Central memory CD8-positive, alpha-beta T cell (primary cell): ENCODE data around the gene ARHGAP1.

Experiments
- ATAC-seq: fragments of 150-1000 bp; cut with Tn5 transposase; replicated peaks from 2 replicates; pipeline ENCODE4 v1.10.0; 2022; ENCODE audit warnings: mild to moderate bottlenecking, moderate FRiP score, moderate number of reproducible peaks; ENCODE audit not compliant: poor library complexity, severe bottlenecking; ENCODE audit errors: extremely low read depth
- DNase-seq, 2 donors: peaks; one replicate each; pipeline ENCODE4 v3.0.0; 2021; ENCODE audit warnings: low spot score in 2 of 2
- H3K27ac Mint-ChIP-seq: one replicate; pipeline ENCODE4 v1.8.0; 2022; ENCODE audit warnings: low read depth, mild to moderate bottlenecking, moderate library complexity, mixed read lengths
- H3K27me3 Mint-ChIP-seq: one replicate; pipeline ENCODE4 v1.8.0; 2022; ENCODE audit warnings: mixed read lengths
- H3K36me3 Mint-ChIP-seq: one replicate; pipeline ENCODE4 v1.8.0; 2022; ENCODE audit warnings: mild to moderate bottlenecking, moderate library complexity, mixed read lengths; ENCODE audit not compliant: insufficient read depth
- H3K4me1 Mint-ChIP-seq: one replicate; pipeline ENCODE4 v1.8.0; 2022; ENCODE audit warnings: mixed read lengths
- H3K4me3 Mint-ChIP-seq: one replicate; pipeline ENCODE4 v1.8.0; 2022; ENCODE audit warnings: mild to moderate bottlenecking, moderate library complexity, mixed read lengths
- H3K9me3 Mint-ChIP-seq: one replicate; pipeline ENCODE4 v1.8.0; 2022; ENCODE audit warnings: mixed read lengths

The ARHGAP1 gene

DNA sequence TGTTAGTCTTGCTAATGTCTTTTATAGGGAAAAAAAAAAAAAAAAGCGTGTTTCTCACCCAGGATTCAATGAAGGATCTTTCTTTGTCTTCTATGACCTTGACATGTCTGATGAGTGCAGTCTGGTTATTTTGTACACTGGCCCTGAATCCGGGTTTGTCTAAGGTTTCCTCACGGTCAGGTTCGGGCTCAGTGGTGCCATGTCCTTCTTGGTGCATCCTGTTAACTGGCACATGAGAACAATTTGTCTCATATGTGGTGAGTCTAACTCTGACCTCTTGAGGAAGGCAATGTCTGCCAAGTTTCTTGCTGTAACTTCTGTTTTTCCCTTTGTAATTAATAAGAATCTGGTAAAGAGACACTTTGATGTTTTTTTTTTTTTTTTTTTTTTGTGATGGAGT lies 31.1 kb upstream of the ARHGAP1 start:
- H3K9me3 Mint-ChIP-seq, result no peaks in the 10 kb centered on the region
- H3K27me3 Mint-ChIP-seq, result no peaks in the 10 kb centered on the region
- H3K4me1 Mint-ChIP-seq, result no peaks in the 10 kb centered on the region
- DNase-seq (no peak), ATAC-seq (no peak)
- no peaks in the 10 kb centered on the region for H3K36me3 Mint-ChIP-seq
- no peak overlapping the region for H3K4me3 Mint-ChIP-seq
- H3K27ac Mint-ChIP-seq, result no peak overlapping the region

DNA sequence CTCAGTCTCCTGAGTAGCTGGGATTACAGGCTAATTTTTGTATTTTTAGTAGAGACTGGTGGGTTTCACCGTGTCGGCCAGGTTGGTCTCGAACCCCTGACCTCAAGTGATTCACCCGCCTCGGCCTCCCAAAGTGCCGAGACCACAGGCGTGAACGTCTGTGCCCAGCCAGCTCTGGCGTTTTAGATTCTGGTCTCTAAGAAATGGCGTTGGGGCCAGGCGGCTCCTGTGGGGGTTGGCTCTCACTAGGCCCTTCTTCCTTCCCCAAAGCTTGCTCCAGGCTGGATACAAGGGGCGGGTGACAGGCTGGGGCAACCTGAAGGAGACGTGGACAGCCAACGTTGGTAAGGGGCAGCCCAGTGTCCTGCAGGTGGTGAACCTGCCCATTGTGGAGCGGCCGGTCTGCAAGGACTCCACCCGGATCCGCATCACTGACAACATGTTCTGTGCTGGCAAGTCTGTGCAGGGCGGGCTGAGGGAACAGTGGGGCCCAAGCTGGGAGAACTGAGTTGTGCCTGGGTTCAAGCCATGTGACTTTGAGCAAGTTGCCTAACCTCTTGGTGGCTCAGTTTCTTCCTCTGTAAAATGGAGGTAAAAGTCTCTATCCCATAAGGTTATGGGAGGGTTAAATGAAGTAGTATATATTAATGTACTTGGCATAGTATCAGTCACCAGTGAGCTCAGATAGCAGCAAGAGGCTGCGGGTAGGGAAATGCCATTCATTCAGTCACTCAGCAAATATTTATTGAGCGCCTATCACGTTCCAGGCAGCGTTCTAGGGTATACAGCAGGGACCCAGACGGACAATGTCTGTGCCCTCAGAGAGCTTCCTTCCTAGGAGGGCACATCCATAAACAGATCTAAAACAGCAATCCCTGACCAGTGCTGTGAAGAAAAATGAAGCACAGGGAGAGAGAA lies 28.9 kb upstream of the ARHGAP1 start:
- H3K9me3 Mint-ChIP-seq, result no peaks in the 10 kb centered on the region
- no peak overlapping the region for H3K4me3 Mint-ChIP-seq
- DNase-seq (no peak), ATAC-seq (no peak)
- no peaks in the 10 kb centered on the region for H3K36me3 Mint-ChIP-seq
- no peaks in the 10 kb centered on the region for H3K27me3 Mint-ChIP-seq
- H3K4me1 Mint-ChIP-seq, result no peaks in the 10 kb centered on the region
- H3K27ac Mint-ChIP-seq, result no peak overlapping the region

DNA sequence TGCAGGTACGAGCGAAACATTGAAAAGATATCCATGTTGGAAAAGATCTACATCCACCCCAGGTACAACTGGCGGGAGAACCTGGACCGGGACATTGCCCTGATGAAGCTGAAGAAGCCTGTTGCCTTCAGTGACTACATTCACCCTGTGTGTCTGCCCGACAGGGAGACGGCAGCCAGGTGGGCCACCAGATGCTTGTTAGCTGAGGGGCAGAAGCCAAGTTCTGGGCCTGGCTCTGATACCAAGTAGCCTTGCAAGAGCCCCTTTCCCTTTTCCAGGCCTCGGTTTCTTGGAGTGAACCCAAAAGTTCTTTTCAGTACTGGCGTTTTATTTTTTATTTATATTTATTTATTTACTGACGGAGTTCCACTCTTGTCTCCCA lies 28.2 kb upstream of the ARHGAP1 start:
- H3K27ac Mint-ChIP-seq, result no peak overlapping the region
- no peak for DNase-seq
- no peaks in the 10 kb centered on the region for H3K9me3 Mint-ChIP-seq
- H3K4me1 Mint-ChIP-seq, result no peaks in the 10 kb centered on the region
- ATAC-seq, result no peak
- no peaks in the 10 kb centered on the region for H3K36me3 Mint-ChIP-seq
- no peak overlapping the region for H3K4me3 Mint-ChIP-seq
- H3K27me3 Mint-ChIP-seq, result no peaks in the 10 kb centered on the region

GRCh38 chr11:46727952-46728658 lies 27.7 kb upstream of the ARHGAP1 start:
- H3K27me3 Mint-ChIP-seq, result no peaks in the 10 kb centered on the region
- no peak for DNase-seq
- no peak for ATAC-seq

DNA sequence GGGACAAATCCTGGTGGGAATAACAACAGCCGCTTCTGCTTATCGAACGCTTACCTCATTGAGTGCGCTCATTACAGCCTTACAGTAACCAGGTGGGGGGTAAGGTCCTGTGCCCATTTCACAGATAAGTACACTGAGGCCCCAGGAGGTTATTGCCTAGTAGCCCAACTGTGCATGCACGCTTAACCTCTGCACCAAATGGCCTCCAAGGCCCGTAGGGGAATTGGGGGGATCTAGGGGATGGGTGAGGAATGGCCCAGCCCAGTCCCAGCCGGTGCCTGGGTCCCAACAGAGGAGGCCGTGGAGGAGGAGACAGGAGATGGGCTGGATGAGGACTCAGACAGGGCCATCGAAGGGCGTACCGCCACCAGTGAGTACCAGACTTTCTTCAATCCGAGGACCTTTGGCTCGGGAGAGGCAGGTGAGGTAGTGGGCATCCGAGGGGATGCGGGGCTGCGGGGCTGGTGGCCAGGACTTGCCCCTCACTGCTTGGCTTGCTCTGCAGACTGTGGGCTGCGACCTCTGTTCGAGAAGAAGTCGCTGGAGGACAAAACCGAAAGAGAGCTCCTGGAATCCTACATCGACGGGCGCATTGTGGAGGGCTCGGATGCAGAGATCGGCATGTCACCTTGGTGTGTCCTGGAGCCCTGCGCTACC lies 25.9 kb upstream of the ARHGAP1 start:
- Mint-ChIP-seq H3K4me1 (no peaks in the 10 kb centered on the region), H3K9me3 (no peaks in the 10 kb centered on the region), H3K27me3 (no peaks in the 10 kb centered on the region), H3K4me3 (no peak overlapping the region), H3K27ac (no peak overlapping the region), H3K36me3 (no peaks in the 10 kb centered on the region)
- ATAC-seq, result no peak
- DNase-seq, result no peak

More at GRCh38 chr11:46727952-46728658, 27.7 kb upstream of the ARHGAP1 start:
- H3K27ac Mint-ChIP-seq, result no peak overlapping the region
- H3K4me1 Mint-ChIP-seq, result no peaks in the 10 kb centered on the region
- H3K4me3 Mint-ChIP-seq, result no peak overlapping the region
- H3K36me3 Mint-ChIP-seq, result no peaks in the 10 kb centered on the region
- no peaks in the 10 kb centered on the region for H3K9me3 Mint-ChIP-seq

GRCh38 chr11:46725338-46726205 lies 25.2 kb upstream of the ARHGAP1 start:
- Mint-ChIP-seq H3K4me1 (no peaks in the 10 kb centered on the region), H3K36me3 (no peaks in the 10 kb centered on the region), H3K9me3 (no peaks in the 10 kb centered on the region), H3K4me3 (no peak overlapping the region), H3K27ac (no peak overlapping the region), H3K27me3 (no peaks in the 10 kb centered on the region)
- no peak for ATAC-seq
- DNase-seq, result no peak

DNA sequence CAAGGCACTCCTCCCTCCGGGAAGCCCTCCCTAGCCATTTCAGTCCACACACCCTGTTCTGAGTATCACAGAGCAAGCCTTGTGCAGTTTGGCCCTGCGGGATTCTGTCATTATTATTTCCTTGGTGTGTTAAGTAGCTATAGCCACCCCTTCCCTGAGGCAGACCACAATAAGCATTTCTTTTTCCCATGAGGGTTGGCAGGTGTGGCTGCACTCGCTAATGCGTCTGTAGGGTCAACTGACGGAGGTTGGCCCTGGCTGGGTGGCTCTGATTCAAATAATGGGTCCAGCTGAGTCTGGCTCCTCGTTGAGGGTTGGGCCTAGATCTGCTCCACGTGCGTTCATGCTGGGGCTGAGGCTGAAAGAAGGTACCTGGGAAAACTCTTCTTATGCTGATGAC lies 23.7 kb upstream of the ARHGAP1 start:
- no peaks in the 10 kb centered on the region for H3K4me1 Mint-ChIP-seq
- ATAC-seq (no peak), DNase-seq (no peak)
- H3K4me3 Mint-ChIP-seq, result no peak overlapping the region
- H3K27ac Mint-ChIP-seq, result no peak overlapping the region
- no peaks in the 10 kb centered on the region for H3K9me3 Mint-ChIP-seq
- H3K36me3 Mint-ChIP-seq, result no peaks in the 10 kb centered on the region
- H3K27me3 Mint-ChIP-seq, result no peaks in the 10 kb centered on the region

DNA sequence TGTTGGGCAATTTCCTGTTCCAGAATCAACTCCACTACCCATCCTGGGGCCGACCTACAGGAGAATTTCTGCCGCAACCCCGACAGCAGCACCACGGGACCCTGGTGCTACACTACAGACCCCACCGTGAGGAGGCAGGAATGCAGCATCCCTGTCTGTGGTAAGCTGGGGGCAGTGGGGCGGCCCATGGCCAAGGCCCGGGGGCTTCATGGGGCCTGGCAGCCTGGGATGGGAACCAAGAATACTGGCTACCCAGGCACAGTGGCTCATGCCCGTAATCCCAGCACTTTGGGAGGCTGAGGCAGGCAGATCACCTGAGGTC lies 22.9 kb upstream of the ARHGAP1 start:
- Mint-ChIP-seq H3K4me1 (peaks cover 4% of the 10 kb centered on the region), H3K4me3 (no peak overlapping the region), H3K27ac (no peak overlapping the region), H3K27me3 (no peaks in the 10 kb centered on the region), H3K36me3 (peaks cover under 1% of the 10 kb centered on the region), H3K9me3 (no peaks in the 10 kb centered on the region)
- DNase-seq (no peak), ATAC-seq (no peak)

- Mint-ChIP-seq H3K4me1 (peaks cover 7% of the 10 kb centered on the region), H3K9me3 (no peaks in the 10 kb centered on the region), H3K27me3 (no peaks in the 10 kb centered on the region), H3K4me3 (no peak overlapping the region), H3K36me3 (peaks cover 1% of the 10 kb centered on the region), H3K27ac (no peak overlapping the region)
- DNase-seq (no peak), ATAC-seq (no peak)
These were observed 22.3 kb upstream of the ARHGAP1 start for GRCh38 chr11:46722566-46723358.

GRCh38 chr11:46721286-46721685 lies 20.9 kb upstream of the ARHGAP1 start:
- Mint-ChIP-seq H3K27ac (no peak overlapping the region), H3K4me1 (peaks cover 7% of the 10 kb centered on the region), H3K9me3 (no peaks in the 10 kb centered on the region), H3K27me3 (no peaks in the 10 kb centered on the region), H3K36me3 (peaks cover 1% of the 10 kb centered on the region), H3K4me3 (no peak overlapping the region)
- DNase-seq, result no peak
- no peak for ATAC-seq

DNA sequence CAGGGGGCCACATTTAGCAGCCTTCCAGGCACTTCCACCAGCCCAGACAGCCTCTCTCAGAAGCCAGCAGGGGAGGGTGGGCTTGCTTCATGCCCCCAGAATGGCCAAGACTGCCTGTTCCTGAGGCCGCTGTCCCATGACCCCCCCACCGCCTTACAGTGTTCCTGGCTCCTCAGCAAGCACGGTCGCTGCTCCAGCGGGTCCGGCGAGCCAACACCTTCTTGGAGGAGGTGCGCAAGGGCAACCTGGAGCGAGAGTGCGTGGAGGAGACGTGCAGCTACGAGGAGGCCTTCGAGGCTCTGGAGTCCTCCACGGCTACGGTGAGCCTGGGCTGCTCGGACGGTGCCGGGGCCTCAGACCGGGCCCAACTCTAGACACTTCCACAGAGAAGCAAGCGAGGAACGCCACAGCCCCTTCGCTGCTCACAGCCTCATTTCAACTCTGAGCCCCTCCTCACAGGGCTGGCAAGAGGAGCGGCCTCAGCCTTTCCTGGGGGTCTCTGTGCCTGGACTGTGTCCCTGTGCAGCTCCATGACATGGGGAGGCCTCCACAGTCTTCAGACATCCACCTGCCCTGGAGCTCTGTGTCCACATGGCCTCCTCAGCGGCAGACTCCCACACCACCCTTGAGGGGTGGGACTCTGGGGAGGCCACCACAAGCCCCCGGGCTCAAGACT lies 19.3 kb upstream of the ARHGAP1 start:
- Mint-ChIP-seq H3K4me3 (no peak overlapping the region), H3K36me3 (peaks cover 1% of the 10 kb centered on the region), H3K4me1 (peaks cover 7% of the 10 kb centered on the region), H3K9me3 (no peaks in the 10 kb centered on the region), H3K27ac (no peak overlapping the region), H3K27me3 (no peaks in the 10 kb centered on the region)
- no peak for DNase-seq
- no peak for ATAC-seq
